K562 (cell line): ENCODE measurements around the gene PCDH19. TPM values are rescaled to one million over a fixed set of nuclear protein-coding genes. Genes with fewer than 3 reads are reported as not detected.

Experiments used
- ATAC-seq: fragments of 200-7000 bp; cut with Tn5 transposase; 3 replicates; pipeline ENCODE4 v1.9.1; 2020; ENCODE audit warnings: moderate library complexity
- BruUV-seq: library from RNA; stranded (reverse); fragments of 400-500 nt; replicated peaks from 2 replicates; lab custom pipeline; 2021; lab: Mats Ljungman, UMichigan
- CTCF ChIA-PET: fragments of 300-600 bp; formaldehyde crosslinking; extraction: SDS; loops from one replicate; lab custom pipeline; 2021; ENCODE audit warnings: low intra/inter-chr PET ratio; lab: Yijun Ruan, JAX
- POLR2A ChIA-PET: fragments of 300-600, 350-650 bp; sonication (Branson Sonifier 250); formaldehyde crosslinking; extraction: SDS; loops from one replicate; lab custom pipeline; 2021; ENCODE audit warnings: antibody characterized with exemption, inconsistent platforms; lab: Yijun Ruan, JAX
- DNase-seq, 4 experiments: peaks; one replicate each; pipeline versions ENCODE4 v3.0.0 to v3.0.0-alpha.2; 2011 to 2018; ENCODE audit warnings: low spot score in 3 of 4, mixed read lengths in 3 of 4; ENCODE audit errors: extremely low read depth in 1 of 4
- FAIRE-seq: peaks from 2 replicates; lab custom pipeline; 2011; peaks lifted over from hg19 to GRCh38; lab: Jason Lieb, UNC
- H2AFZ ChIP-seq: 2 replicates; pipeline ENCODE4 v1.6.0; 2011; ENCODE audit warnings: low read depth, low read length, control low read depth, inconsistent platforms
- H3K27ac ChIP-seq: fragments of 200-600 bp; 3 replicates; pipeline ENCODE4 v1.8.0; 2011; ENCODE audit warnings: low read depth, mild to moderate bottlenecking, control low read depth, inconsistent platforms, low read length, moderate library complexity, mixed read lengths; ENCODE audit errors: extremely low read depth
- H3K27me3 ChIP-seq, 2 experiments: fragments of 300-600 bp in 1 of 2; 2 replicates in 1 of 2; 3 replicates in 1 of 2; pipeline versions ENCODE4 v1.6.0 to v1.8.0; 2011; ENCODE audit warnings: inconsistent platforms in 2 of 2, low read length in 2 of 2, mild to moderate bottlenecking in 1 of 2, mixed read lengths in 1 of 2, moderate library complexity in 1 of 2; ENCODE audit not compliant: control insufficient read depth in 2 of 2, insufficient read depth in 2 of 2
- H3K36me3 ChIP-seq: fragments of 300-600 bp; 3 replicates; pipeline ENCODE4 v1.8.0; 2011; ENCODE audit warnings: mild to moderate bottlenecking, low read length, inconsistent platforms; ENCODE audit not compliant: control insufficient read depth, insufficient read depth
- H3K4me1 ChIP-seq, 2 experiments: fragments of 200-600 bp in 1 of 2; replicated peaks in 1 of 2; 2 replicates in 1 of 2; 3 replicates in 1 of 2; pipeline versions ENCODE4 v1.5.1 to v1.8.0; 2011; ENCODE audit warnings: inconsistent platforms in 2 of 2, low read length in 2 of 2, mild to moderate bottlenecking in 1 of 2, mixed read lengths in 1 of 2, moderate library complexity in 1 of 2; ENCODE audit not compliant: control insufficient read depth in 2 of 2, insufficient read depth in 2 of 2
- H3K4me2 ChIP-seq: 2 replicates; pipeline ENCODE4 v1.6.1; 2011; ENCODE audit warnings: low read length, control low read depth, inconsistent platforms, mixed read lengths; ENCODE audit not compliant: insufficient read depth
- H3K4me3 ChIP-seq: fragments of 200-600 bp; sonication (generic), shearing (Covaris generic); 2 replicates; pipeline ENCODE4 v1.5.1; 2016; ENCODE audit warnings: control low read depth, inconsistent platforms
- H3K79me2 ChIP-seq: fragments of 200-600 bp; 3 replicates; pipeline ENCODE4 v1.8.0; 2011; ENCODE audit warnings: low read length, inconsistent platforms; ENCODE audit not compliant: control insufficient read depth, insufficient read depth
- H3K9ac ChIP-seq, 2 experiments: 2 replicates each; pipeline versions ENCODE4 v1.6.0 to v1.6.1; 2011; ENCODE audit warnings: low read depth in 2 of 2, low read length in 2 of 2, control low read depth in 1 of 2, inconsistent platforms in 1 of 2, mild to moderate bottlenecking in 1 of 2, mixed read lengths in 1 of 2; ENCODE audit not compliant: insufficient read depth in 1 of 2
- H3K9me1 ChIP-seq: one replicate; pipeline ENCODE4 v1.6.0; 2011; ENCODE audit warnings: inconsistent platforms, mild to moderate bottlenecking, low read length, moderate library complexity; ENCODE audit not compliant: control insufficient read depth, insufficient read depth
- H3K9me3 ChIP-seq: replicated peaks from 2 replicates; pipeline ENCODE4 v1.5.1; 2011; ENCODE audit warnings: low read depth, low read length, inconsistent platforms; ENCODE audit not compliant: control insufficient read depth, insufficient read depth
- H4K20me1 ChIP-seq: replicated peaks from 2 replicates; pipeline ENCODE4 v1.6.1; 2011; ENCODE audit warnings: low read length, inconsistent platforms, mixed read lengths; ENCODE audit not compliant: control insufficient read depth, insufficient read depth
- BCL6 ChIP-seq: fragments of 250-450 bp; sonication (Bioruptor Pico); IDR thresholded peaks from 2 replicates; pipeline ENCODE4 v1.4.0; 2020
- CREBBP ChIP-seq: IDR thresholded peaks from one replicate; pipeline ENCODE4 v1.6.1; 2012; ENCODE audit warnings: low read depth, mild to moderate bottlenecking, control low read depth, inconsistent platforms, low read length
- FOXP1 ChIP-seq: sonication (generic); formaldehyde crosslinking; IDR thresholded peaks from 2 replicates; pipeline ENCODE4 v1.8.0; 2022; ENCODE audit warnings: mild to moderate bottlenecking, missing genetic modification reagents
- GABPB1 ChIP-seq: sonication (generic); formaldehyde crosslinking; IDR thresholded peaks from 2 replicates; pipeline ENCODE4 v1.8.0; 2022; ENCODE audit warnings: mild to moderate bottlenecking, missing genetic modification reagents
- KAT2B ChIP-seq: IDR thresholded peaks from one replicate; pipeline ENCODE4 v1.6.1; 2012; ENCODE audit warnings: low read depth, mild to moderate bottlenecking, control low read depth, inconsistent platforms, low read length, moderate library complexity
- KLF6 ChIP-seq: fragments of 250-450 bp; sonication (Bioruptor Pico); IDR thresholded peaks from 2 replicates; pipeline ENCODE4 v1.4.0; 2020; ENCODE audit warnings: mild to moderate bottlenecking, moderate library complexity, borderline replicate concordance
- L3MBTL2 ChIP-seq: fragments of 450-650 bp; IDR thresholded peaks from 2 replicates; pipeline ENCODE4 v1.6.1; 2016; ENCODE audit warnings: mild to moderate bottlenecking, moderate library complexity
- MAZ ChIP-seq, 2 experiments: fragments of 450-650 bp in 1 of 2; sonication (generic) in 1 of 2; formaldehyde crosslinking; IDR thresholded peaks in 1 of 2; conservative IDR thresholded peaks in 1 of 2; 2 replicates each; pipeline versions ENCODE4 v1.4.0 to v1.5.0; 2020; ENCODE audit warnings: mild to moderate bottlenecking in 1 of 2, missing genetic modification reagents in 1 of 2
- RB1 ChIP-seq: fragments of 450-650 bp; IDR thresholded peaks from 2 replicates; pipeline ENCODE4 v1.6.1; 2017; ENCODE audit warnings: low read depth, mild to moderate bottlenecking
- SPI1 ChIP-seq: IDR thresholded peaks from 2 replicates; pipeline ENCODE4 v1.6.1; 2011; ENCODE audit warnings: low read depth, low read length, control low read depth, borderline replicate concordance
- TAF1 ChIP-seq: IDR thresholded peaks from 2 replicates; pipeline ENCODE4 v1.6.1; 2011; ENCODE audit warnings: mild to moderate bottlenecking, low read length, moderate library complexity; ENCODE audit not compliant: insufficient read depth, control insufficient read depth, severe bottlenecking; ENCODE audit errors: extremely low read depth
- ZNF354B ChIP-seq: fragments of 250-450 bp; sonication (Bioruptor Pico); IDR thresholded peaks from 2 replicates; pipeline ENCODE4 v1.4.0; 2020
- WGBS: fragments of 100-300 bp; shearing (Covaris generic); methylation state at CpG from one replicate; pipeline ENCODE4 v1.1.6; 2016; ENCODE audit warnings: low coverage, mixed read lengths; ENCODE audit not compliant: insufficient coverage; ENCODE audit errors: missing lambda C conversion rate; 5-methylcytosine and 5-hydroxymethylcytosine counted together
- in situ Hi-C: fragments of 300-500 bp; cut with MboI; formaldehyde crosslinking; loops from 4 replicates; pipeline ENCODE4 v1.15.0; 2018; ENCODE audit warnings: inconsistent platforms, mixed read lengths
- intact Hi-C: fragments of 100-400 bp; cut with micrococcal nuclease; formaldehyde crosslinking; loops from 2 replicates; pipeline ENCODE4 v1.14.2; 2022
- polyA plus RNA-seq, 8 experiments: library from polyadenylated mRNA; depleted of rRNA in 4 of 8; stranded (reverse) in 5 of 8; unstranded in 3 of 8; fragments of >200 nt; fragmentation: Nextera tagmentation in 2 of 8; fragmentation: Illumina TruSeq in 1 of 8; extraction: Ambion mirVana in 2 of 8; extraction: Trizol in 1 of 8; gene quantifications; 2 replicates each; pipeline versions ENCODE4 v1.2.1 to v1.2.3, GENCODE V29; 2011 to 2014; ENCODE audit warnings: inconsistent platforms in 1 of 8, missing spikeins in 1 of 8
- total RNA-seq, 7 experiments: library from RNA; depleted of rRNA in 6 of 7; stranded (reverse); fragments of >200 nt in 6 of 7; fragmentation: Illumina TruSeq in 2 of 7; extraction: Trizol in 2 of 7; gene quantifications; 2 replicates each; pipeline versions ENCODE4 v1.2.1 to v1.2.3, GENCODE V29; 2011 to 2021; ENCODE audit warnings: low replicate concordance in 1 of 7

The PCDH19 gene
- total and polyA plus RNA-seq, 9 of the 15 experiments (the other 6 are each of a cell fraction or from before 2014, with no cell fraction given): not detected

DNA sequence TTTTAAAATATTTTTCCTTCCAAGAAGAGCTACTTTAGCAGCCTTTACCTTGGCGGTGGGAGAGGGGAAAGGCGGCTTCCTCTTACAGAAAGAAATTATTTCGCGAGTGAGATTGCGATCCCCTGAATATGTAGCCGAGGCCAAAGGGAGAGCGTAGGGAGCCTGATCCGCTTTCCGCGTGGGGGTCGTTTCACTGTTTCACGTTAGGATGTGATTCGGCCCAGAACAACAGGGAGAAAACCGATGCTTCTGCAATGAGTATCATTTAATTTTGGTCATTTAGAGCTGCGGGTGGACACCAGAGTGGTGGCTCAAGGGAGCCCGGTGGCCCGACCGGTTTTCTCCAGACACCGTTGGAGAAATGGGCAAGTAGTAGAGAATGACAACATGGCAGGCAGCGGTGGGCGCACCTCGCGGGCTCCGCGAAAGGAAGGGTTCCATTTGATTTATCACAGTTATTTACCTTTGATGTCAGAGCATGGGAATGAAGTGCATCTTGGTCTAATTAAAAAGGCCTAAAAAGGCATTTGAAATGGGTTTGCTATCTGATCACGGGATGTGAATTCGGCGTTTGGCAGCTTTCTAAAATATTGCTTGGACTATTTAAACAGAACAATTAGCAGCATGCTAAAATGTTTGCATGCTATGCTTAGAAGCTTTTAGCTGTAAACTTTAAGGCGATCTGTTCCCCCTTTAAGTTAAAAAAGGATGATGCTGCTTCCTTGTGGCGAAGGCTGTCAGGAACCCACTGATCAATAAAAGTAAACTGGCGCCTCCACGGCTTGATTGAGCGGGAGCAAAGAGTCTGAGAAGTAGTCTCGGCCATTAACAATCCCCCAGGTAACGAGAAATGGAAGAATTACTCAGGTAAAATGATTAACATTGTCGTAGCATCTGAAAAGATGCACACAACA is 2.0 kb upstream of the PCDH19 start:
- no peaks in the 10 kb centered on the region for H3K79me2 ChIP-seq
- TF ChIP-seq L3MBTL2: no peak
- TF ChIP-seq KLF6 (CRISPR knock-in tag): no peak
- no peak for TF ChIP-seq RB1
- TF ChIP-seq FOXP1 (CRISPR knock-in tag): no peak
- no peak for TF ChIP-seq KAT2B
- TF ChIP-seq MAZ (CRISPR knock-in tag; conservative IDR thresholded peaks at IDR 0.05 in 1 of 2, IDR thresholded peaks at IDR 0.05 in 1 of 2): no peak
- no peak for TF ChIP-seq GABPB1 (CRISPR knock-in tag)
- TF ChIP-seq BCL6 (CRISPR knock-in tag): no peak
- TF ChIP-seq SPI1: no peak
- no peak for TF ChIP-seq ZNF354B (CRISPR knock-in tag)
- no peak for TF ChIP-seq TAF1
- TF ChIP-seq CREBBP: no peak
- TF ChIP-seq, all 486 proteins: peak for 0
- Histone ChIP-seq H3K9me1 (no peaks in the 10 kb centered on the region), H3K9me3 (no peaks in the 10 kb centered on the region), H3K27ac (no peak overlapping the region), H3K4me2 (no peak overlapping the region), H4K20me1 (no peaks in the 10 kb centered on the region), H3K9ac (no peak overlapping the region), H3K4me1 (no peaks in the 10 kb centered on the region), H3K27me3 (no peaks in the 10 kb centered on the region), H3K36me3 (no peaks in the 10 kb centered on the region), H3K4me3 (no peak overlapping the region), H2AFZ (no peak overlapping the region)
- FAIRE-seq (no peak), ATAC-seq (no peak), DNase-seq (no peak)
- in situ Hi-C loops: no loop called here
- POLR2A ChIA-PET: no interaction called here
- WGBS: 6% methylated on average over 34 of the region's 36 CpGs
- CTCF ChIA-PET: no interaction called here
- BruUV-seq: no TSS peak
- intact Hi-C loops: no loop called here
